Fibroblast of mammary gland (primary cell): ENCODE measurements around the gene MMP19.

Experiments used
- DNase-seq: peaks from one replicate; pipeline ENCODE4 v3.0.0-alpha.2; 2010; ENCODE audit warnings: low read depth
- H3K4me3 ChIP-seq: 2 replicates; pipeline ENCODE4 v1.5.1; 2011; ENCODE audit warnings: low read depth, mild to moderate bottlenecking, low read length, moderate library complexity; ENCODE audit not compliant: control insufficient read depth
- CTCF ChIP-seq: conservative IDR thresholded peaks from 2 replicates; pipeline ENCODE4 v1.5.1; 2011; ENCODE audit warnings: low read depth, low read length, inconsistent platforms; ENCODE audit not compliant: control insufficient read depth, insufficient read depth

The MMP19 gene

GRCh38 chr12:55797068-55797467, 45.7 kb downstream of the MMP19 start:
- DNase-seq = peak; percentile 63
- no peak overlapping the region for H3K4me3 ChIP-seq
- TF ChIP-seq CTCF = peak; percentile 65

- no peak overlapping the region for H3K4me3 ChIP-seq
- no peak for TF ChIP-seq CTCF
- DNase-seq = no peak
Measured at GRCh38 chr12:55795950-55796349, 46.8 kb downstream of the MMP19 start.

GRCh38 chr12:55789893-55790292, 52.8 kb downstream of the MMP19 start:
- DNase-seq = no peak
- TF ChIP-seq CTCF = no peak
- H3K4me3 ChIP-seq = no peak overlapping the region

- DNase-seq = no peak
- no peak for TF ChIP-seq CTCF
- no peak overlapping the region for H3K4me3 ChIP-seq
Measured at GRCh38 chr12:55789171-55789570, 53.6 kb downstream of the MMP19 start.

- TF ChIP-seq CTCF = no peak
- no peak overlapping the region for H3K4me3 ChIP-seq
Measured at GRCh38 chr12:55788546-55788945, 54.2 kb downstream of the MMP19 start.

More at GRCh38 chr12:55788546-55788945, 54.2 kb downstream of the MMP19 start:
- no peak for DNase-seq
